GM23338 (cell line): Measurements from ENCODE around the gene RUVBL1. TPM values are rescaled to one million over a fixed set of nuclear protein-coding genes. Genes with fewer than 3 reads are reported as not detected.

ENCODE experiments used
- ATAC-seq: fragments of 200-7000 bp; cut with Tn5 transposase; 3 replicates; pipeline ENCODE4 v1.9.1; 2020
- DNase-seq: peaks from one replicate; pipeline ENCODE4 v3.0.0-alpha.2; 2015; ENCODE audit warnings: low spot score
- H2AFZ ChIP-seq: fragments of 200-600 bp; sonication (generic); 2 replicates; pipeline ENCODE4 v1.8.0; 2016; ENCODE audit warnings: antibody characterized with exemption, mild to moderate bottlenecking, moderate library complexity
- H3F3A ChIP-seq: fragments of 200-600 bp; sonication (generic); replicated peaks from 2 replicates; pipeline ENCODE4 v1.8.0; 2017; ENCODE audit warnings: antibody characterized with exemption, mixed run types, low read depth
- H3K27ac ChIP-seq: fragments of 200-600 bp; sonication (generic); 2 replicates; pipeline ENCODE4 v1.6.1; 2016; ENCODE audit warnings: low read depth
- H3K27me3 ChIP-seq: fragments of 200-600 bp; sonication (generic); 2 replicates; pipeline ENCODE4 v1.8.0; 2016; ENCODE audit warnings: mild to moderate bottlenecking, mixed run types, moderate library complexity; ENCODE audit not compliant: insufficient read depth
- H3K36me3 ChIP-seq: fragments of 200-600 bp; sonication (generic); 2 replicates; pipeline ENCODE4 v1.8.0; 2016; ENCODE audit warnings: mild to moderate bottlenecking; ENCODE audit not compliant: insufficient read depth
- H3K4me1 ChIP-seq: fragments of 200-600 bp; sonication (generic); 2 replicates; pipeline ENCODE4 v1.8.0; 2016; ENCODE audit warnings: mild to moderate bottlenecking, moderate library complexity; ENCODE audit not compliant: insufficient read depth
- H3K4me2 ChIP-seq: fragments of 200-600 bp; sonication (generic); 2 replicates; pipeline ENCODE4 v1.7.1; 2017; ENCODE audit warnings: mixed run types
- H3K4me3 ChIP-seq: fragments of 200-600 bp; sonication (generic); 2 replicates; pipeline ENCODE4 v1.6.1; 2016; ENCODE audit warnings: mixed run types
- H3K79me2 ChIP-seq: fragments of 200-600 bp; sonication (generic); replicated peaks from 2 replicates; pipeline ENCODE4 v1.8.0; 2017; ENCODE audit warnings: mild to moderate bottlenecking; ENCODE audit not compliant: insufficient read depth
- H3K9me2 ChIP-seq: fragments of 200-600 bp; sonication (generic); 2 replicates; pipeline ENCODE4 v1.8.0; 2017; ENCODE audit not compliant: insufficient read depth
- H4K20me1 ChIP-seq: fragments of 200-600 bp; sonication (generic); replicated peaks from 2 replicates; pipeline ENCODE4 v1.8.0; 2017; ENCODE audit warnings: mild to moderate bottlenecking; ENCODE audit not compliant: insufficient read depth
- H3K27ac Mint-ChIP-seq: 2 replicates; pipeline ENCODE4 v1.8.0; 2020; ENCODE audit warnings: inconsistent platforms, mild to moderate bottlenecking, moderate library complexity, mixed read lengths
- H3K27me3 Mint-ChIP-seq: 3 replicates; pipeline ENCODE4 v1.8.0; 2022; ENCODE audit warnings: low read depth, mild to moderate bottlenecking, moderate library complexity, mixed read lengths, inconsistent platforms; ENCODE audit not compliant: insufficient read depth, poor library complexity
- H3K36me3 Mint-ChIP-seq: 3 replicates; pipeline ENCODE4 v1.8.0; 2021; ENCODE audit warnings: low read depth, mild to moderate bottlenecking, inconsistent platforms, moderate library complexity, mixed read lengths
- H3K4me1 Mint-ChIP-seq: 3 replicates; pipeline ENCODE4 v1.8.0; 2020; ENCODE audit warnings: mild to moderate bottlenecking, inconsistent platforms, mixed read lengths
- H3K4me3 Mint-ChIP-seq: 3 replicates; pipeline ENCODE4 v1.8.0; 2021; ENCODE audit warnings: moderate library complexity, mild to moderate bottlenecking, inconsistent platforms, mixed read lengths
- H3K9me3 Mint-ChIP-seq: 3 replicates; pipeline ENCODE4 v1.8.0; 2020; ENCODE audit warnings: moderate library complexity, mild to moderate bottlenecking, inconsistent platforms, mixed read lengths
- CREB1 ChIP-seq: fragments of 250-450 bp; sonication (Bioruptor Pico); IDR thresholded peaks from 2 replicates; pipeline ENCODE4 v1.5.0; 2020; ENCODE audit warnings: low read depth, mild to moderate bottlenecking, moderate library complexity
- ETS1 ChIP-seq: IDR thresholded peaks from 2 replicates; pipeline ENCODE4 v1.6.1; 2016; ENCODE audit warnings: antibody characterized with exemption
- EZH2 ChIP-seq: fragments of 200-600 bp; sonication (generic); IDR thresholded peaks from one replicate; pipeline ENCODE4 v1.8.0; 2017; ENCODE audit warnings: antibody characterized with exemption, mild to moderate bottlenecking, low read depth; ENCODE audit not compliant: unreplicated experiment
- EZH2phosphoT487 ChIP-seq: fragments of 200-600 bp; sonication (generic); IDR thresholded peaks from one replicate; pipeline ENCODE4 v1.8.1; 2018; ENCODE audit warnings: antibody characterized with exemption; ENCODE audit not compliant: unreplicated experiment
- JUNB ChIP-seq: IDR thresholded peaks from one replicate; pipeline ENCODE4 v1.6.1; 2016; ENCODE audit warnings: antibody characterized with exemption; ENCODE audit not compliant: unreplicated experiment
- NANOG ChIP-seq: IDR thresholded peaks from 2 replicates; pipeline ENCODE4 v1.6.1; 2016; ENCODE audit warnings: antibody characterized with exemption, borderline replicate concordance
- POLR2AphosphoS5 ChIP-seq: IDR thresholded peaks from 2 replicates; pipeline ENCODE4 v1.6.1; 2016; ENCODE audit warnings: antibody characterized with exemption, low read depth
- STAT1 ChIP-seq: IDR thresholded peaks from one replicate; pipeline ENCODE4 v1.6.1; 2016; ENCODE audit warnings: antibody characterized with exemption; ENCODE audit not compliant: unreplicated experiment
- ZNF114 ChIP-seq: fragments of 250-450 bp; sonication (Bioruptor Pico); IDR thresholded peaks from 2 replicates; pipeline ENCODE4 v1.5.0; 2020; ENCODE audit warnings: mild to moderate bottlenecking, moderate library complexity
- ZNF331 ChIP-seq: fragments of 250-450 bp; sonication (Bioruptor Pico); IDR thresholded peaks from 2 replicates; pipeline ENCODE4 v1.5.0; 2020; ENCODE audit warnings: low read depth, mild to moderate bottlenecking, moderate library complexity
- ZNF462 ChIP-seq: fragments of 250-450 bp; sonication (Bioruptor Pico); IDR thresholded peaks from 2 replicates; pipeline ENCODE4 v1.5.0; 2020; ENCODE audit warnings: mild to moderate bottlenecking, moderate library complexity
- polyA plus RNA-seq: library from polyadenylated mRNA; unstranded; fragments of >200 nt; fragmentation: Nextera tagmentation; extraction: Ambion mirVana; gene quantifications from 2 replicates; pipeline ENCODE4 v1.2.1, GENCODE V29; 2016
- total RNA-seq: library from RNA; depleted of rRNA; stranded (reverse); fragments of >200 nt; shearing (Covaris generic); gene quantifications from 2 replicates; pipeline ENCODE4 v1.2.3, GENCODE V29; 2014
- TF ChIP-seq, protein P1 (sequence below), 2 experiments: fragments of 200-600 bp in 1 of 2; sonication (generic) in 1 of 2; conservative IDR thresholded peaks; 2 replicates each; pipeline versions ENCODE4 v1.5.1 to v1.6.1; 2016 to 2017; ENCODE audit warnings: antibody characterized with exemption in 2 of 2, low read depth in 2 of 2, mild to moderate bottlenecking in 2 of 2, moderate library complexity in 1 of 2
- TF ChIP-seq, protein P2 (sequence below): IDR thresholded peaks from one replicate; pipeline ENCODE4 v1.6.1; 2018; ENCODE audit warnings: antibody characterized with exemption; ENCODE audit not compliant: unreplicated experiment

RUVBL1 gene
- total and polyA plus RNA-seq, 2 experiments from 2014 or later, result 133 to 136 TPM

- peaks cover 82% of the 10 kb centered on the region for H3K36me3 ChIP-seq
- H3F3A ChIP-seq, result 0 out of 2 replicates have a peak, but pooled peaks cover 6% of the 10 kb centered on the region
- no peaks in the 10 kb centered on the region for H3K27me3 ChIP-seq
- H3K4me3 ChIP-seq, result no peak overlapping the region
- ATAC-seq (no peak), DNase-seq (no peak)
- no peaks in the 10 kb centered on the region for H3K79me2 ChIP-seq
- H3K27me3 Mint-ChIP-seq, result peaks cover 7% of the 10 kb centered on the region
- no peak overlapping the region for H3K4me2 ChIP-seq
- no peak overlapping the region for H3K4me3 Mint-ChIP-seq
- peaks cover 18% of the 10 kb centered on the region for H4K20me1 ChIP-seq
- H3K9me2 ChIP-seq, result no peaks in the 10 kb centered on the region
- TF ChIP-seq ZNF331 (CRISPR knock-in tag) (no peak), ETS1 (no peak), ZNF462 (CRISPR knock-in tag) (no peak), ZNF114 (CRISPR knock-in tag) (no peak), EZH2 (no peak), EZH2phosphoT487 (no peak), NANOG (no peak), CREB1 (no peak), POLR2AphosphoS5 (no peak), JUNB (no peak), STAT1 (no peak)
- TF ChIP-seq, protein P1, sequence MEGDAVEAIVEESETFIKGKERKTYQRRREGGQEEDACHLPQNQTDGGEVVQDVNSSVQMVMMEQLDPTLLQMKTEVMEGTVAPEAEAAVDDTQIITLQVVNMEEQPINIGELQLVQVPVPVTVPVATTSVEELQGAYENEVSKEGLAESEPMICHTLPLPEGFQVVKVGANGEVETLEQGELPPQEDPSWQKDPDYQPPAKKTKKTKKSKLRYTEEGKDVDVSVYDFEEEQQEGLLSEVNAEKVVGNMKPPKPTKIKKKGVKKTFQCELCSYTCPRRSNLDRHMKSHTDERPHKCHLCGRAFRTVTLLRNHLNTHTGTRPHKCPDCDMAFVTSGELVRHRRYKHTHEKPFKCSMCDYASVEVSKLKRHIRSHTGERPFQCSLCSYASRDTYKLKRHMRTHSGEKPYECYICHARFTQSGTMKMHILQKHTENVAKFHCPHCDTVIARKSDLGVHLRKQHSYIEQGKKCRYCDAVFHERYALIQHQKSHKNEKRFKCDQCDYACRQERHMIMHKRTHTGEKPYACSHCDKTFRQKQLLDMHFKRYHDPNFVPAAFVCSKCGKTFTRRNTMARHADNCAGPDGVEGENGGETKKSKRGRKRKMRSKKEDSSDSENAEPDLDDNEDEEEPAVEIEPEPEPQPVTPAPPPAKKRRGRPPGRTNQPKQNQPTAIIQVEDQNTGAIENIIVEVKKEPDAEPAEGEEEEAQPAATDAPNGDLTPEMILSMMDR (conservative IDR thresholded peaks at IDR 0.05; ENCODE audit: low read depth in 2 of 2), result no peak
- TF ChIP-seq, protein P2, sequence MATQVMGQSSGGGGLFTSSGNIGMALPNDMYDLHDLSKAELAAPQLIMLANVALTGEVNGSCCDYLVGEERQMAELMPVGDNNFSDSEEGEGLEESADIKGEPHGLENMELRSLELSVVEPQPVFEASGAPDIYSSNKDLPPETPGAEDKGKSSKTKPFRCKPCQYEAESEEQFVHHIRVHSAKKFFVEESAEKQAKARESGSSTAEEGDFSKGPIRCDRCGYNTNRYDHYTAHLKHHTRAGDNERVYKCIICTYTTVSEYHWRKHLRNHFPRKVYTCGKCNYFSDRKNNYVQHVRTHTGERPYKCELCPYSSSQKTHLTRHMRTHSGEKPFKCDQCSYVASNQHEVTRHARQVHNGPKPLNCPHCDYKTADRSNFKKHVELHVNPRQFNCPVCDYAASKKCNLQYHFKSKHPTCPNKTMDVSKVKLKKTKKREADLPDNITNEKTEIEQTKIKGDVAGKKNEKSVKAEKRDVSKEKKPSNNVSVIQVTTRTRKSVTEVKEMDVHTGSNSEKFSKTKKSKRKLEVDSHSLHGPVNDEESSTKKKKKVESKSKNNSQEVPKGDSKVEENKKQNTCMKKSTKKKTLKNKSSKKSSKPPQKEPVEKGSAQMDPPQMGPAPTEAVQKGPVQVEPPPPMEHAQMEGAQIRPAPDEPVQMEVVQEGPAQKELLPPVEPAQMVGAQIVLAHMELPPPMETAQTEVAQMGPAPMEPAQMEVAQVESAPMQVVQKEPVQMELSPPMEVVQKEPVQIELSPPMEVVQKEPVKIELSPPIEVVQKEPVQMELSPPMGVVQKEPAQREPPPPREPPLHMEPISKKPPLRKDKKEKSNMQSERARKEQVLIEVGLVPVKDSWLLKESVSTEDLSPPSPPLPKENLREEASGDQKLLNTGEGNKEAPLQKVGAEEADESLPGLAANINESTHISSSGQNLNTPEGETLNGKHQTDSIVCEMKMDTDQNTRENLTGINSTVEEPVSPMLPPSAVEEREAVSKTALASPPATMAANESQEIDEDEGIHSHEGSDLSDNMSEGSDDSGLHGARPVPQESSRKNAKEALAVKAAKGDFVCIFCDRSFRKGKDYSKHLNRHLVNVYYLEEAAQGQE, result no peak
- H3K9me3 Mint-ChIP-seq, result no peaks in the 10 kb centered on the region
- no peak overlapping the region for H3K27ac ChIP-seq
- H3K4me1 Mint-ChIP-seq, result no peaks in the 10 kb centered on the region; the same call in 2 of the 3 replicates
- no peak overlapping the region for H2AFZ ChIP-seq
- H3K4me1 ChIP-seq, result no peaks in the 10 kb centered on the region
- H3K27ac Mint-ChIP-seq, result no peak overlapping the region
- H3K36me3 Mint-ChIP-seq, result peaks cover 95% of the 10 kb centered on the region
These were observed 57.5 kb downstream of the RUVBL1 start for GRCh38 chr3:128066114-128066513.
